ENCODE measurements around the gene ZBTB48. TPM values are rescaled to one million over a fixed set of nuclear protein-coding genes. Genes with fewer than 3 reads are reported as not detected.

The ZBTB48 gene
- total RNA-seq, 1 experiment from 2014 or later = 24.4 TPM

DNA sequence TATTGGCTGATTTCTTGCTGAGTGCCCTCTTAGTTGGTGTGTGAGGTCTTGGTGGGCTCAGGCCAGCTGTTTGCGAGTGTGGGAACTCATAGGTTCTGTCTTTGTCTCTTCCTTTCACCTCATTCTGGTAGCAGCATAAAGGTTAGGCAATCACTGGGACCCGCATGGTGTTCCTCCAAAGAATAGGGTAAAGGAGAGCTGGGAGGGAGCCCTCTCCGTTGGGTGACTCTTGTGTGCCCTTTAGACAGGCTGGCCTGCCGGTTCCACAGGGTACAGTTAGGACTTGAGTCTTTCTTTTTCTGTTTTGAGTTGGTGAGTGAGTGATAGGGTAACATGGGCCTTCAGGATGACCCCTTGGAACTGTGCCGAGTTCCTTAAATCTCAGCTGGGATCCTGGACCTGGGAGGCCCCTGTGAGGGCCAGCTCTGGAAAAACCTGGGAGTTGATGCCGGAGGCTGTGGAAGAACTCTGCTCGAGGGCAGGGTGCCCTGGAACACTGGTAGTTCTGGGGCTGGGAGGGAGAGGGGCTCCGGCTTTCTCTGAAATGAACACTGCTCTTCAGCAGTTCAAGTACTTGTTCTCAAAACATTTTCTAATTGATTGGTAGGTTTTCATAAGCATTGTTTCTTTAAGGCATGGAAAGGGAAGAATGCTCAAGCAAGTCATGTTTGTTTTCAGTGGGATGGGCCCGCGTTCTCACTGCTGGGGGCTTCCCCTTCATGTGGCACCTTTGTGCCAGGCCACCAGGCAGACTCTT lies 42.8 kb downstream of the ZBTB48 start:
- intact Hi-C loops (cut with micrococcal nuclease; ENCODE audit: unreplicated experiment) = no loop called here
- CTCF ChIA-PET = no interaction called here
- no peak for TF ChIP-seq CTCF (IDR thresholded peaks at IDR 0.05; ENCODE audit: unreplicated experiment)
- H3K27ac Mint-ChIP-seq (ENCODE audit: unreplicated experiment) = no peak overlapping the region
- H3K36me3 Mint-ChIP-seq (ENCODE audit: insufficient read depth, unreplicated experiment) = peaks cover 43% of the 10 kb centered on the region
- no peaks in the 10 kb centered on the region for H3K9me3 Mint-ChIP-seq (ENCODE audit: low read depth, unreplicated experiment)
- no peak for DNase-seq
- H3K27me3 Mint-ChIP-seq (ENCODE audit: unreplicated experiment) = no peaks in the 10 kb centered on the region
- H3K4me1 Mint-ChIP-seq (ENCODE audit: low read depth, unreplicated experiment) = no peaks in the 10 kb centered on the region
- BruUV-seq (replicated peaks) = no TSS peak
- no peak overlapping the region for H3K4me3 Mint-ChIP-seq (ENCODE audit: low read depth, unreplicated experiment)

GRCh38 chr1:6623269-6623965 lies 43.6 kb downstream of the ZBTB48 start:
- intact Hi-C loops (cut with micrococcal nuclease; ENCODE audit: unreplicated experiment) = no loop called here
- BruUV-seq (replicated peaks) = no TSS peak
- TF ChIP-seq CTCF (IDR thresholded peaks at IDR 0.05; ENCODE audit: unreplicated experiment) = no peak
- H3K4me1 Mint-ChIP-seq (ENCODE audit: low read depth, unreplicated experiment) = no peaks in the 10 kb centered on the region
- H3K36me3 Mint-ChIP-seq (ENCODE audit: insufficient read depth, unreplicated experiment) = peaks cover 40% of the 10 kb centered on the region
- CTCF ChIA-PET = no interaction called here
- H3K27me3 Mint-ChIP-seq (ENCODE audit: unreplicated experiment) = no peaks in the 10 kb centered on the region
- no peak overlapping the region for H3K27ac Mint-ChIP-seq (ENCODE audit: unreplicated experiment)
- DNase-seq = no peak
- no peaks in the 10 kb centered on the region for H3K9me3 Mint-ChIP-seq (ENCODE audit: low read depth, unreplicated experiment)
- no peak overlapping the region for H3K4me3 Mint-ChIP-seq (ENCODE audit: low read depth, unreplicated experiment)

DNA sequence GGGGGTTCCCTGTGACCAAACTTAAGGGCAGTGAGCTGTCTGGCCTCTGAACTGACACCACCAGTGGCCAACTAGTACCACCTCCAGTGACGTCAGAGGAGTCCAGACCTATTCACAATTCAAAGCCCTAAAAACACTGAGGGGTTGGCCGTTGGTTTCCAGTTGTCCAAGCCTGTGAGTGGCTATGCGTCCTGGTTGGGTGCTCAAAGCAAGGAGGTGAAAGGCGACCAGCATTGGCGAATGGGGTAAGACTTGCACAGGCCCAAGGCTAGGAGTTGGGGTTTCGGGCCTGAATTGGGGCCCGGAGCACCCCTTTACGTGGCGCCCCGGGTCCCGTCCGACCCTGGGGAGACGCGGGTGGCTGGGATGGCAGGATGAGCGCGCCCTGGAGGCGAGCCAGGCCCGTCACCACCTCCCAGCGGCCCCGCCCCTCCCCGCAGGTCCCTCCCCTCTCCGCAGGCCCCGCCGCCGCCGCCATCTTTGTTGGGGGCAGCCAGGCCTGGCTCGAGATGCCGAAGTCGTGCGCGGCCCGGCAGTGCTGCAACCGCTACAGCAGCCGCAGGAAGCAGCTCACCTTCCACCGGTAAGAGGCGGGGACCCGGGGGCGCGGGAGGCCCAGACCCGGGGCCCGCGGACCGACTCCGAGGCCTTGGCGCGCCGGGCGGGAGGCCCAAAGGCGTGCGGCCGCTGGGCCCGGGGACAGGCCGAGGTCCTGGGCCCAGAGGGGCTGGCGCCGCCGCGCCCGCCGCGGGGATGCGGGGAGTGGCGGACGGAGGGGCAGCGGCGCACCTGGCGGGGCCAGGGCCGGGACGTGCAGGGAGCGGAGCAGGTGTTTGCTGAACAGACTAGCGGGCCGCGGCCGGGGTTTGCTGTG lies 45.2 kb downstream of the ZBTB48 start, which contains the start of gene THAP3:
TSS of gene THAP3 (plus strand) at position 159 of the 874 bp plus-strand sequence. CDS start at position 510, 351 bp downstream.
- intact Hi-C loops (cut with micrococcal nuclease; ENCODE audit: unreplicated experiment) = no loop called here
- H3K36me3 Mint-ChIP-seq (ENCODE audit: insufficient read depth, unreplicated experiment) = peaks cover 42% of the 10 kb centered on the region
- H3K9me3 Mint-ChIP-seq (ENCODE audit: low read depth, unreplicated experiment) = no peaks in the 10 kb centered on the region
- CTCF ChIA-PET = no interaction called here
- no peak for TF ChIP-seq CTCF (IDR thresholded peaks at IDR 0.05; ENCODE audit: unreplicated experiment)
- BruUV-seq (replicated peaks) = no TSS peak
- no peaks in the 10 kb centered on the region for H3K4me1 Mint-ChIP-seq (ENCODE audit: low read depth, unreplicated experiment)
- DNase-seq = peak; percentile 82
- peak within 1 kb of the TSS; percentile 63 for H3K27ac Mint-ChIP-seq (ENCODE audit: unreplicated experiment)
- no peaks in the 10 kb centered on the region for H3K27me3 Mint-ChIP-seq (ENCODE audit: unreplicated experiment)
- peak within 1 kb of the TSS; percentile 77 for H3K4me3 Mint-ChIP-seq (ENCODE audit: low read depth, unreplicated experiment)

DNA sequence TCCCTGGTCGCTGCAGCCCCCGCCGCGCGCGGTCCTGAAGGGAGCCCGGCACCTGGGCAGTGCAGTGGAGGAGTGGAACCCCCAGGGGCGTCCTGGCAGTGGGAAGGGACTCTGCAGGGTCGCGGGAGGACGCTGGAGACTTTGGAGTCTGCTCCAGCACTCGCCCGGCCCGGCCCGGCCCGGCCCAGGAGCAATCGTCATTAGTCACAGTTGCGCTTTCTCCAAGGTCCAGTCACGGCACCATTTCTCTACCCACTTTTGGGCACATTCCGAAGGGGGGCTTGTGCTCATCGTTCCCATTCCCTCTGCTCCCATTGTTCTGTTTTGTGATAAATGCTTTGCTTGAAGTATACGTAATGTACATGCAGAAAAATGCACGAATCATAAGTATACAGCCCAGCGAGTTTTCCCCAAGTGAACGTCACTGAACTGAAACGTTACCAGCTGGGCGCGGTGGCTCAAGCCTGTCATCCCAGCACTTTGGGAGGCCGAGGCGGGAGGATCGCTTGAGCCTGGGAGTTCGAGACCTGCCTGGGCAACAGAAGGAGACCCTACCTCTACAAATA lies 45.9 kb downstream of the ZBTB48 start:
- Mint-ChIP-seq H3K4me3 (ENCODE audit: low read depth, unreplicated experiment) (peak overlapping the region; percentile 77), H3K27me3 (ENCODE audit: unreplicated experiment) (no peaks in the 10 kb centered on the region), H3K9me3 (ENCODE audit: low read depth, unreplicated experiment) (no peaks in the 10 kb centered on the region), H3K27ac (ENCODE audit: unreplicated experiment) (peak overlapping the region; percentile 63), H3K4me1 (ENCODE audit: low read depth, unreplicated experiment) (no peaks in the 10 kb centered on the region), H3K36me3 (ENCODE audit: insufficient read depth, unreplicated experiment) (peaks cover 38% of the 10 kb centered on the region)
- TF ChIP-seq CTCF (IDR thresholded peaks at IDR 0.05; ENCODE audit: unreplicated experiment) = no peak
- CTCF ChIA-PET = no interaction called here
- BruUV-seq (replicated peaks) = no TSS peak
- intact Hi-C loops (cut with micrococcal nuclease; ENCODE audit: unreplicated experiment) = no loop called here
- no peak for DNase-seq

All from Calu3 (cell line).